OCI-LY1 (cell line): ENCODE data around the gene TFPI.
"Not testable (repeated sequence)": the region's sequence is repeated elsewhere in the genome, so short reads cannot be mapped to it uniquely, and the experiment has no call there.

Source experiments
- EZH2 ChIP-seq: fragments of 200-600 bp; sonication (generic), shearing (Covaris generic); IDR thresholded peaks from 2 replicates; pipeline ENCODE4 v1.8.0; 2017; ENCODE audit warnings: borderline replicate concordance, mixed run types, mild to moderate bottlenecking, antibody characterized with exemption, low read length, moderate library complexity, mixed read lengths
- TF ChIP-seq, protein P1 (sequence below): fragments of 200-600 bp; sonication (generic), shearing (Covaris generic); IDR thresholded peaks from 2 replicates; pipeline ENCODE4 v1.5.1; 2017; ENCODE audit warnings: mild to moderate bottlenecking, antibody characterized with exemption, low read length, moderate library complexity, mixed read lengths

DNA sequence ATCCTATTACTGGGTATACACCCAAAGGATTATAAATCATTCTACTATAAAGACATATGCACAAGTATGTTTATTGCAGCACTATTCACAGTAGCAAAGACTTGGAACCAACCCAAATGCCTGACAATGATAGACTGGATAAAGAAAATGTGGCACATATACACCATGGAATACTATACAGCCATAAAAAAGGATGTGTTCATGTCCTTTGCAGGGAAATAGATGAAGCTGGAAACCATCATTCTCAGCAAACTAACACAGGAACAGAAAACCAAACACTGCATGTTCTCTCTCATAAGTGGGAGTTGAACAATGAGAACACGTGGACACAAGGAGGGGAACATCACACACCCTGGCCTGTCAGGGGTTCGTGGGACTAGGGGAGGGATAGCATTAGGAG lies 16.0 kb downstream of the TFPI start:
- TF ChIP-seq, protein P1, sequence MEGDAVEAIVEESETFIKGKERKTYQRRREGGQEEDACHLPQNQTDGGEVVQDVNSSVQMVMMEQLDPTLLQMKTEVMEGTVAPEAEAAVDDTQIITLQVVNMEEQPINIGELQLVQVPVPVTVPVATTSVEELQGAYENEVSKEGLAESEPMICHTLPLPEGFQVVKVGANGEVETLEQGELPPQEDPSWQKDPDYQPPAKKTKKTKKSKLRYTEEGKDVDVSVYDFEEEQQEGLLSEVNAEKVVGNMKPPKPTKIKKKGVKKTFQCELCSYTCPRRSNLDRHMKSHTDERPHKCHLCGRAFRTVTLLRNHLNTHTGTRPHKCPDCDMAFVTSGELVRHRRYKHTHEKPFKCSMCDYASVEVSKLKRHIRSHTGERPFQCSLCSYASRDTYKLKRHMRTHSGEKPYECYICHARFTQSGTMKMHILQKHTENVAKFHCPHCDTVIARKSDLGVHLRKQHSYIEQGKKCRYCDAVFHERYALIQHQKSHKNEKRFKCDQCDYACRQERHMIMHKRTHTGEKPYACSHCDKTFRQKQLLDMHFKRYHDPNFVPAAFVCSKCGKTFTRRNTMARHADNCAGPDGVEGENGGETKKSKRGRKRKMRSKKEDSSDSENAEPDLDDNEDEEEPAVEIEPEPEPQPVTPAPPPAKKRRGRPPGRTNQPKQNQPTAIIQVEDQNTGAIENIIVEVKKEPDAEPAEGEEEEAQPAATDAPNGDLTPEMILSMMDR: not testable (repeated sequence)
- TF ChIP-seq EZH2: not testable (repeated sequence)
